AG09309 (cell line): ENCODE results near the gene CLPTM1L.

Experiments used
- DNase-seq: peaks from one replicate; pipeline ENCODE4 v3.0.0-alpha.2; 2010; ENCODE audit warnings: low read depth
- H3K4me3 ChIP-seq: 2 replicates; pipeline ENCODE4 v1.5.1; 2011; ENCODE audit warnings: mild to moderate bottlenecking, low read depth, low read length, moderate library complexity; ENCODE audit not compliant: control insufficient read depth
- TF ChIP-seq, protein P1 (sequence below): IDR thresholded peaks from 2 replicates; pipeline ENCODE4 v1.5.1; 2011; ENCODE audit warnings: mild to moderate bottlenecking, low read depth, low read length, inconsistent platforms; ENCODE audit not compliant: insufficient read depth, control insufficient read depth; ENCODE audit errors: missing control alignments

CLPTM1L gene

DNA sequence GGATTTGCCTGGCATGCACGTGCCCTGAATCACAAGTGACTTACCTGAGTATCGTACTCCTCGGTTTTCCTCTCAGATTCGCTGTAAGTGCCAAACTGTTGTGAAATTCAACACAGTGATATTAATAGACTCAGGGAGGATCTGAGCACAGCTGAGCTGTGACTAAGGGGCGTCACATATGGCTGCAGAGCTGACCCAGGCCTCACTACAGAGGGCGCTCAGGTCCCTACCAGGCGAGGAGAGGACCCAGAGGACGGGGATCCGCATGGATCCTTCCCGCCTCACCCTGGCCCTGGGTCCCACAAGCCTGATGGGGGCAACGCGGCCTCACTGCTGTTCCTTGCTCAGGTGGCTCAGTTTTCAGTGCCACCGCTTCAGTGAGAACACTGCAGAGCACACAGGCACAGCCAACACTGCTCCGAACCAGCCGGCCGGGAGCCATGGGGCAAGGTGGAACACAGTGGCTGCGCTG, 20.1 kb downstream of the CLPTM1L start:
- TF ChIP-seq, protein P1, sequence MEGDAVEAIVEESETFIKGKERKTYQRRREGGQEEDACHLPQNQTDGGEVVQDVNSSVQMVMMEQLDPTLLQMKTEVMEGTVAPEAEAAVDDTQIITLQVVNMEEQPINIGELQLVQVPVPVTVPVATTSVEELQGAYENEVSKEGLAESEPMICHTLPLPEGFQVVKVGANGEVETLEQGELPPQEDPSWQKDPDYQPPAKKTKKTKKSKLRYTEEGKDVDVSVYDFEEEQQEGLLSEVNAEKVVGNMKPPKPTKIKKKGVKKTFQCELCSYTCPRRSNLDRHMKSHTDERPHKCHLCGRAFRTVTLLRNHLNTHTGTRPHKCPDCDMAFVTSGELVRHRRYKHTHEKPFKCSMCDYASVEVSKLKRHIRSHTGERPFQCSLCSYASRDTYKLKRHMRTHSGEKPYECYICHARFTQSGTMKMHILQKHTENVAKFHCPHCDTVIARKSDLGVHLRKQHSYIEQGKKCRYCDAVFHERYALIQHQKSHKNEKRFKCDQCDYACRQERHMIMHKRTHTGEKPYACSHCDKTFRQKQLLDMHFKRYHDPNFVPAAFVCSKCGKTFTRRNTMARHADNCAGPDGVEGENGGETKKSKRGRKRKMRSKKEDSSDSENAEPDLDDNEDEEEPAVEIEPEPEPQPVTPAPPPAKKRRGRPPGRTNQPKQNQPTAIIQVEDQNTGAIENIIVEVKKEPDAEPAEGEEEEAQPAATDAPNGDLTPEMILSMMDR, result no peak
- no peak for DNase-seq
- no peak overlapping the region for H3K4me3 ChIP-seq

DNA sequence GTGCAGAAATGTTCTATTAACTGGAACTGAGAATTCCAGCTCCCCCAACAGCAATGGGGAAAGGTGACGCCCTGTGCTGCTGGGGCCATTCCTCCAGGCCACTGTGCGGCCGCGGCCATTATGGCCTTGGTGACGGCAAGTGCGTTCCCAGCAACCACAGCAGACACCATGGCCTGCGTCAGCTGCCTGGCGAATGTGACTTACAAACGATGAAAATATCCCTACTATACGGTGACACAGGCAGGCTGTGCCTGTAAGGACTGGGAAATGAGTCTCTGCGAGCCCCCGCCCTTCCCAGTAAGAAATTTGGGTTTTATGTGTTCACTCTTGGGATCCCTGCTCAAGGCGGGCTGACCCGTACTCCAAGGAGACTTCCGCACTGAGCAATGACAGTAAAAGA, 20.6 kb downstream of the CLPTM1L start:
- TF ChIP-seq, protein P1, result no peak
- DNase-seq, result no peak
- H3K4me3 ChIP-seq, result no peak overlapping the region

DNA sequence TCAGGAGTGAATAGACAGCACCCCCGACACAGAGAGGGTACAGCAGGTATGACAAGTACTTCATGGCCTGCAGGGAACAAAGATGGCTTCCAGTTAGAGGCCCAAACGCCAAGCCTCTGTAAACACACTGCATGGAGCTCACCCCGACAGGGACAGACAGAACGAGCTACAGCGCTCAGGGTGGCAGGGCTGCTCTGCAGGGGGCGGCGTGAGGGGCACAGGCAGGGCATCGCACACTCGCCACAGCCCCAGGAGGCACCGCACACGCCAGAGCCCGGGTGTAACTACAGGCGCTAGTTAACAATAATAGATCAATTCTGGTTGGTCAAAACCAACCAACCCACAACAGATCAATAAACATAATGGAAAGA, 21.1 kb downstream of the CLPTM1L start:
- DNase-seq, result no peak
- TF ChIP-seq, protein P1, result no peak

DNA sequence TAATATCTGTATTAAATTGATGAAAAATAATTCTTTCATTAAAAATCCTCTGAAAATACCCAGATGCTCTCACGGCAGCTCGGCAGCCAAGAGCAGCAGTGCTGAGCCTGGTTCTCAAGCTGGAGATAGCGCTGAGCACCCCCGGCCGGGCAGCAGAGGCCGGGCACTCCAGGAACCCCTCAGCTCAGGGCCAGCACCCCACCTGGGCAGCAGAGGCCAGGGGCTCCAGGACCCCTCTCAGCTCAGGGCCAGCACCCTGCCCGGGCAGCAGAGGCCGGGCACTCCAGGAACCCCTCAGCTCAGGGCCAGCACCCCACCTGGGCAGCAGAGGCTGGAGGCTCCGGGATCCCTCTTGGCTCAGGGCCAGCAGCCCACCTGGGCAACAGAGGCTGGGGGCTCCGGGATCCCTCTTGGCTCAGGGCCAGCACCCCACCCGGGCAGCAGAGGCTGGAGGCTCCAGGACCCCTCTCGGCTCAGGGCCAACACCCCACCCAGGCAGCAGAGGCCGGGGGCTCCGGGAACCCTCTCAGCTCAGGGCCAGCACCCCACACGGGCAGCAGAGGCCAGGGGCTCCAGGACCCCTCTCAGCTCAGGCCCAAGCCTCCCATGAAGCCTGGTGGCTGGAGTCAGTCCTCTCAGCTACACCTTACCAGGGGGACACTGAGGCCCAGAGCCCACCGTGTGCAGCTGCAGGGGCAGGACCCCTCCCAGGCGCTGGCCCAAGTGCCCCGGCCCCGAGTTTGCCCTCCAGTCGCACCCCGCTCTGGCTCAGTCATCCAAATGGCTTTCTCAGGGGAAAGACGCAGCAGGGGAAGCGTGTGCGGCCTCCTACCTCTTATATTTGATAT, 21.7 kb downstream of the CLPTM1L start:
- TF ChIP-seq, protein P1, result no peak

More for the DNA sequence above, 21.1 kb downstream of the CLPTM1L start:
- no peak overlapping the region for H3K4me3 ChIP-seq

DNA sequence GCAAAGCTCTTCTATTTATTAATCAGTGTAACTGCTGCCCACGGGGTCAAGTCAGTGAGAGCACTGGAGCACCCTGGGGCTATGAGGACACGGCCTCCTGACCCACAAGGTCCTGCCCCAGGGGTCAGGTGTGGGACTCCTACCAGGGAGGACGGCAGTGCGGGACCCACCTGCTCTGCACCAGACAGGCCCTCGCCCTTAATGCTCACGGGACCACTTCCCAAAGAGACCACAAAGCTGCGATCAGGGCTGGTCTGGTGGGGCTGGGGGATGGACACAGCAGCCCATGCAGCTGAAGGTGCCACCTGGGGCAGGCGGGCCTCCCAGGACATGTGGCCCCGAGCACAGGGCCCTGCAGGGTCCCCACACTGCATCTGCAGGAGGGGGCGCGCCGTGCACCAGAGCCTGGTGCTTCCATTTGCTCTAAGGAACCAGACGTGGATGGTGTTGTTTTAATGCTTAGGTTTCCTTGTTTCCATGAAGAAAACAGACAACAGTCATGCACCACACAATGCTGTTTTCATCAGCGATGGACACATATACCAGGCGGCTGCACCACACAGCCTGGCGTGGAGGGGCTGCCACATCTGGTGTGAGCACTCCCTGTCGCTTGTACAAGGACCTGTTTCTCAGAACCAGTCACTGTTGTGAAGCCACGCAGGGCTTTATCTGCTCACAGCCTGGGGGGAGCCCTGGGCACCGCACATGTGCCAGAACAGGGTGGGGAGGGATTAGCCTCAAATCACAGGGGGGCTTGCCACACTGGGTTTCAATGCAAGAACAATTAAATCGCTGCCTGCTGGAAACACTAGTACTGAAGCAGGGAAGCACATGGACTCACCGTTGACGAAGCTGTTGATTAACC, 22.6 kb downstream of the CLPTM1L start:
- TF ChIP-seq, protein P1, result no peak
- no peak for DNase-seq

More for the DNA sequence above, 21.7 kb downstream of the CLPTM1L start:
- DNase-seq, result no peak
- H3K4me3 ChIP-seq, result no peak overlapping the region

GRCh38 chr5:1321576-1321975, 23.3 kb downstream of the CLPTM1L start:
- no peak overlapping the region for H3K4me3 ChIP-seq
- DNase-seq, result no peak
- TF ChIP-seq, protein P1, result no peak

More for the DNA sequence above, 22.6 kb downstream of the CLPTM1L start:
- H3K4me3 ChIP-seq, result no peak overlapping the region
